ENCODE results near the gene PNP. TPM values are rescaled to one million over a fixed set of nuclear protein-coding genes. Genes with fewer than 3 reads are reported as not detected.

PNP gene
- 166 to 227 TPM (median 176 TPM) in 5 replicates for total RNA-seq (2022; extraction: Qiagen RNA extraction; ENCODE audit: low read depth)

DNA sequence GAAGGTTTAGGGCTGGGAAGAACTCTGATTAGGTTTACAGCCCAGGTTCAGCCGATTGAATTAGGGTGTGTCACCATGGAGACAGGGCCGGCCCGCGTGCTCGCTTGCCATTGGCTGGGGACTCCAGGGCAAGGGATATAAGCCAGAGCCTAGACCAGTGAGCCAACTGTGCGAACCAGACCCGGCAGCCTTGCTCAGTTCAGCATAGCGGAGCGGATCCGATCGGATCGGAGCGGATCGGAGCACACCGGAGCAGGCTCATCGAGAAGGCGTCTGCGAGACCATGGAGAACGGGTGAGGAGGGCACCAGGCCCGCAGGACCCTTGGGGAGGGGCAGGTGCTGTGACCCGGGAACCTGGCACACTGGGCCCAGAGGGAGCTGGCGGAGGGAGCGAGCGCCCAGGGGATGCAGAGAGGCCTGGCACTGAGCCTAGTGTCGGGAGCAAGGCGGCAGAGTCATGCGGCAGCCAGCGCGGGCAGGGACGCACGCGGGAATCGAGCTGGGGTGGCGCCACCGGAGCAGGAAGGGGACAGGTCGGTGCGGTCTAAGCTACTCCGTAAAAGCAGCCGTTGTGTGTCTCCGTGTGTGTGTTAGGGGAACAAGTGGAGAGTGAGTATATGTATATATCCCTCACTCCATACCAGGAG, at the start of gene PNP:
PNP (plus strand) TSS at position 165 of the 648 bp plus-strand sequence; CDS start at position 284, 119 bp downstream.

DNA sequence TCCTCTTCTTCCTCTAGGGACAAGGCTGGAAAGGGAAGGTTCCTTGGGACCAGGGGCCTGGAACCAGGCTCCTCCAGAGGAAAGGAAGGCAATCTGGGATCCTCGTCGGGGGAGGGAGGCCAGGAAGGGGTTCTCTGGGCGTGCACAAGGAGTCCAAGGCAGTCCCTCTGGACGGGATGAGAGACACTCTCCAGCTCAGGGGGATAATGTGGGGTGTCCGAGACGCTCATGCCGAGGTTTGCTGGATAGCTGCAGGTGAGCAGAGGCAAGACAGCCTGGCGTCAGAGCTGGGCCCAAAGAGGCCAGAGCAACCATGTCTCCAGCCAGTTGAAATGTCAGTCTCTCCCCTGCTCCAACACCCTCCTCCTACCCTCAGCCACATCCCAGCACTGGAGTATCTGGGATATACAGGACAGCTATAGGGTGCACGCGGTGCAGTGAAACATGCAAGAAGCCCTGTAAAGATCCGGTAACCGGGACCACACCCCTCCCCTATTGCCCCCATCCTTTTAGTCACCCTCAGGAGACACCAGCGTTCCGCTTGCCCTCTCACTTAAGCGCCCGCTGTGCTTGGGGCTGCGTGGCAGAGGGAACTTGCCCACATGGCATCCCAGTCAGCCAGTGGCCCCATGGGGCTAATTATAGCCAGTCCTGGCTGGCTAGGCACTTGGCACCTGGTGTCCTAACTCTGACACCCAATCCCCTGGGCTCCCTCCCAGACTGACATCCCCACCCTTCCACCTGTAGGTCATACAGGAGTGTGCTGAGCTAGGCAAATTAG, 33.4 kb upstream of the PNP start, which contains the start of gene KLHL33:
KLHL33 (minus strand) TSS at position 585 of the 781 bp plus-strand sequence; CDS start at position 230, 355 bp downstream.

GRCh38 chr14:20454516-20455354, 14.5 kb upstream of the PNP start, which contains the start of the genes APEX1 and OSGEP:
TSS of gene APEX1 (plus strand) at chr14:20455226. CDS start at chr14:20455646, 420 bp downstream.
TSS of gene OSGEP (minus strand) at chr14:20454812. CDS start at chr14:20454683, 129 bp downstream.

GRCh38 chr14:20461225-20462141, 7.7 kb upstream of the PNP start, which contains the start of gene PIP4P1:
TSS of gene PIP4P1 (minus strand) at chr14:20461434. CDS start at chr14:20461325, 109 bp downstream.

Other genes with a start within 250 kb of the PNP start
- not detected in 5 replicates for gene OR11H6, start 245.7 kb upstream of the PNP start, total RNA-seq (2022; extraction: Qiagen RNA extraction; ENCODE audit: low read depth)
- not detected in 5 replicates for gene OR11H7, start 240.4 kb upstream of the PNP start, total RNA-seq (2022; extraction: Qiagen RNA extraction; ENCODE audit: low read depth)
- not detected in 5 replicates for gene OR11H4, start 230.1 kb upstream of the PNP start, total RNA-seq (2022; extraction: Qiagen RNA extraction; ENCODE audit: low read depth)
- 20.0 to 26.9 TPM (median 21.8 TPM) in 5 replicates for gene TTC5, start 163.5 kb upstream of the PNP start, total RNA-seq (2022; extraction: Qiagen RNA extraction; ENCODE audit: low read depth)
- gene CCNB1IP1, start 136.1 kb upstream of the PNP start, total RNA-seq (2022; extraction: Qiagen RNA extraction; ENCODE audit: low read depth): 37.4 to 58.5 TPM (median 44.4 TPM) in 5 replicates
- 19.4 to 24.7 TPM (median 22.5 TPM) in 5 replicates for gene PARP2, start 125.8 kb upstream of the PNP start, total RNA-seq (2022; extraction: Qiagen RNA extraction; ENCODE audit: low read depth)
- gene TEP1, start 55.9 kb upstream of the PNP start, total RNA-seq (2022; extraction: Qiagen RNA extraction; ENCODE audit: low read depth): 10.0 to 11.9 TPM (median 10.7 TPM) in 5 replicates
- not detected in 5 replicates for gene KLHL33, start 33.2 kb upstream of the PNP start, total RNA-seq (2022; extraction: Qiagen RNA extraction; ENCODE audit: low read depth)
- 24.1 to 29.4 TPM (median 26.2 TPM) in 5 replicates for gene OSGEP, start 14.6 kb upstream of the PNP start, total RNA-seq (2022; extraction: Qiagen RNA extraction; ENCODE audit: low read depth)
- gene APEX1, start 14.2 kb upstream of the PNP start, total RNA-seq (2022; extraction: Qiagen RNA extraction; ENCODE audit: low read depth): 262 to 275 TPM (median 266 TPM) in 5 replicates
- 32.2 to 37.0 TPM (median 33.3 TPM) in 5 replicates for gene PIP4P1, start 8.0 kb upstream of the PNP start, total RNA-seq (2022; extraction: Qiagen RNA extraction; ENCODE audit: low read depth)
- 0.20 to 0.37 TPM (median 0.27 TPM) in 5 replicates for gene RNASE10, start 36.1 kb downstream of the PNP start, total RNA-seq (2022; extraction: Qiagen RNA extraction; ENCODE audit: low read depth)
- not detected in 5 replicates for gene RNASE9, start 91.6 kb downstream of the PNP start, total RNA-seq (2022; extraction: Qiagen RNA extraction; ENCODE audit: low read depth)
- not detected in 5 replicates for gene RNASE11, start 118.6 kb downstream of the PNP start, total RNA-seq (2022; extraction: Qiagen RNA extraction; ENCODE audit: low read depth)
- not detected in 5 replicates for gene RNASE12, start 122.0 kb downstream of the PNP start, total RNA-seq (2022; extraction: Qiagen RNA extraction; ENCODE audit: low read depth)
- gene OR6S1, start 172.3 kb downstream of the PNP start, total RNA-seq (2022; extraction: Qiagen RNA extraction; ENCODE audit: low read depth): not detected in 5 replicates
- 5.8 to 11.8 TPM (median 8.6 TPM) in 5 replicates for gene RNASE4, start 215.2 kb downstream of the PNP start, total RNA-seq (2022; extraction: Qiagen RNA extraction; ENCODE audit: low read depth)
- 8.0 to 11.2 TPM (median 8.6 TPM) in 5 replicates for gene ANG, start 219.4 kb downstream of the PNP start, total RNA-seq (2022; extraction: Qiagen RNA extraction; ENCODE audit: low read depth)

Measured in A549 treated with DMSO at 1 μM for 4 hours (cell line).